Gastrocnemius medialis (tissue), 4 donors: ENCODE results near the gene C4BPB. TPM values are rescaled to one million over a fixed set of nuclear protein-coding genes. Genes with fewer than 3 reads are reported as not detected.
A peak's percentile ranks its signal among the peaks of the same experiment; 100 is the strongest.
"Not testable (repeated sequence)": the region's sequence is repeated elsewhere in the genome, so short reads cannot be mapped to it uniquely, and the experiment has no call there.

Experiments used
- ATAC-seq, 2 donors: fragments of 150-250 bp; one replicate each; pipeline ENCODE4 v1.9.1; 2016
- DNase-seq, 2 donors: peaks; one replicate each; pipeline ENCODE4 v3.0.0-alpha.2; 2019
- H3K27ac ChIP-seq, 4 donors: fragments of 200-600 bp; sonication (generic); 1 replicate in 1 of 4; 2 replicates in 3 of 4; pipeline ENCODE4 v1.5.1; 2016 to 2018; ENCODE audit warnings: mild to moderate bottlenecking in 2 of 4, moderate library complexity in 1 of 4
- H3K27me3 ChIP-seq, 3 donors: fragments of 200-600 bp; sonication (generic) in 2 of 3; 1 replicate in 1 of 3; 2 replicates in 2 of 3; pipeline versions ENCODE4 v1.5.1 to v1.6.0; 2016 to 2019; ENCODE audit warnings: mild to moderate bottlenecking in 1 of 3, moderate library complexity in 1 of 3
- H3K36me3 ChIP-seq, 2 donors: fragments of 200-600 bp; sonication (generic) in 1 of 2; one replicate each; pipeline ENCODE4 v1.5.1; 2017 to 2018
- H3K4me1 ChIP-seq, 2 donors: fragments of 200-600 bp; sonication (generic) in 1 of 2; one replicate each; pipeline ENCODE4 v1.5.1; 2016 to 2017; ENCODE audit warnings: mild to moderate bottlenecking in 2 of 2
- H3K4me3 ChIP-seq, 4 donors: fragments of 200-600 bp; sonication (generic) in 3 of 4; 1 replicate in 1 of 4; 2 replicates in 3 of 4; pipeline ENCODE4 v1.5.1; 2016 to 2019; ENCODE audit warnings: mild to moderate bottlenecking in 2 of 4
- H3K9me3 ChIP-seq, 3 donors: fragments of 200-600 bp; sonication (generic) in 2 of 3; 1 replicate in 1 of 3; 2 replicates in 2 of 3; pipeline ENCODE4 v1.5.1; 2016 to 2019
- CTCF ChIP-seq, 5 experiments: fragments of 450-650 bp in 3 of 5; fragments of 200-600 bp in 2 of 5; sonication (generic) in 2 of 5; IDR thresholded peaks in 4 of 5; conservative IDR thresholded peaks in 1 of 5; 1 replicate in 4 of 5; 2 replicates in 1 of 5; pipeline ENCODE4 v1.5.1; 2016 to 2019; ENCODE audit warnings: antibody characterized with exemption in 5 of 5, mild to moderate bottlenecking in 3 of 5, moderate library complexity in 3 of 5
- POLR2A ChIP-seq, 2 donors: fragments of 450-650 bp; IDR thresholded peaks; one replicate each; pipeline ENCODE4 v1.6.1; 2017; ENCODE audit warnings: antibody characterized with exemption in 2 of 2, mild to moderate bottlenecking in 2 of 2, moderate library complexity in 2 of 2
- in situ Hi-C, 4 donors: fragments of 200-750 bp; cut with MboI; loops; one replicate each; pipeline versions ENCODE4 v1.15.0 to v1.8.0; 2017; ENCODE audit warnings: low sequenced_read_pairs in 4 of 4
- intact Hi-C: fragments of 100-400 bp; cut with DNase I; formaldehyde crosslinking; loops from one replicate; pipeline ENCODE4 v1.15.1; 2023; ENCODE audit warnings: low total_unique reads
- total RNA-seq, 4 donors: library from RNA; depleted of rRNA; stranded (reverse); fragments of >200 nt; gene quantifications; one replicate each; pipeline versions ENCODE4 v1.1.0 to v1.2.3, GENCODE V29; 2016

C4BPB gene
- under 1 TPM in 2 of 4 donors, not detected in 2; 0.46 to 0.62 TPM for total RNA-seq

DNA sequence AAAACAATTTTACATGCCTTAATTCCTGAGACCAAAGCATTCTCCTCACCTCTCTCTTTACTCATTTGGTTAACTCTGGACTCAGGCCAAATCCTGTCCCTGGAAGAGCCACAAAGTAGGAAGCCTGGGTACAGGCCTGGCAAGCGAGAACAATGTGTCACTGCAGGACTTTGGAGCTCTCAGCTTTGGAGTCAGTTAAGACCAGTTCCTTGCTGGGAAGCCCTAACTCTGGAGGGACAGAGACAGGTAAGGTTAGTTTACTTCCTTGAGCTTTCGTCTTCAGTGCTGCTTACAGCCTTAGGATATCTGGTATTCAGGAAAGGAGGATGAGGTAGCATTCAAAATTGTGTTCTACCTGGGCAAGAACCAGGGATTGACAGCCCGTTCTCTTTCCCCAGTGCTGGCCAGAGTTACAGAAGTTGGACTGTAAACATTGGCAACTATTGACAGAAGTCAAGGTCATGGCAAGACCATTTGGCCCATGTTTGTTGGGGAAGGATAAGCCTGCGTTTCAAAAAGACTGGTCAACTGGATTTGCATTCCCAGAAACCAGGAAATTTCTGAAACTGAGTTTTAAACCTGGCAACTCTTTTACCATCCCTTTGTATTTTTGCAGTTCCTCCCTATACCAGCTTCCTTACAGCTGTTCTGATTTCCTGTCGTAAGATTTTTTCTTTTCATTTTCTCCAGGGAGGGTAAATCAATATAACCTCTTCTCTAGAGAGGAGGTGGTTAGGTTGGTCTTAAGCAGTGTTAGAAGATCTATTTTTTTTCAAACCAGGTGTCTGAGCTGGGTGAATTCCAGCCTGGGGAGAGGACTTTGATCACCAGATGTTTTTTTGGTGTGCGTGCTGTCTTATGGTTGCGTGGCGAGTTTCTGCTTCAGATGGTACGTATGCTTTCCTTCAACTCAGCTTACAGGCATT lies at the start of gene C4BPB:
TSS of gene C4BPB (plus strand) at position 160 of the 926 bp plus-strand sequence. CDS start at position 832, 672 bp downstream.
- ATAC-seq (peak in 1 of 2 donors; percentile 39), DNase-seq (no peak)
- in situ Hi-C loops, result loop anchor here in 3 of 4 donors (5.0 to 10.0 kb wide), 3 partner anchors 313 to 318 kb away; no protein-coding TSS in a partner anchor
- peaks cover 2 to 4% of the 10 kb centered on the region in 2 donors for H3K4me1 ChIP-seq
- intact Hi-C loops, result loop anchor here (10.0 kb wide), 1 partner anchor 54 kb away; the partner anchor contains the start of gene C1orf116
- H3K36me3 ChIP-seq, result no peaks in the 10 kb centered on the region
- no peak within 1 kb of the TSS for H3K27ac ChIP-seq
- TF ChIP-seq POLR2A (IDR thresholded peaks at IDR 0.05) (no peak), CTCF (IDR thresholded peaks at IDR 0.05 in 4 of 5, conservative IDR thresholded peaks at IDR 0.05 in 1 of 5) (no peak)
- no peaks in the 10 kb centered on the region for H3K27me3 ChIP-seq
- no peaks in the 10 kb centered on the region for H3K9me3 ChIP-seq
- no peak within 1 kb of the TSS for H3K4me3 ChIP-seq

DNA sequence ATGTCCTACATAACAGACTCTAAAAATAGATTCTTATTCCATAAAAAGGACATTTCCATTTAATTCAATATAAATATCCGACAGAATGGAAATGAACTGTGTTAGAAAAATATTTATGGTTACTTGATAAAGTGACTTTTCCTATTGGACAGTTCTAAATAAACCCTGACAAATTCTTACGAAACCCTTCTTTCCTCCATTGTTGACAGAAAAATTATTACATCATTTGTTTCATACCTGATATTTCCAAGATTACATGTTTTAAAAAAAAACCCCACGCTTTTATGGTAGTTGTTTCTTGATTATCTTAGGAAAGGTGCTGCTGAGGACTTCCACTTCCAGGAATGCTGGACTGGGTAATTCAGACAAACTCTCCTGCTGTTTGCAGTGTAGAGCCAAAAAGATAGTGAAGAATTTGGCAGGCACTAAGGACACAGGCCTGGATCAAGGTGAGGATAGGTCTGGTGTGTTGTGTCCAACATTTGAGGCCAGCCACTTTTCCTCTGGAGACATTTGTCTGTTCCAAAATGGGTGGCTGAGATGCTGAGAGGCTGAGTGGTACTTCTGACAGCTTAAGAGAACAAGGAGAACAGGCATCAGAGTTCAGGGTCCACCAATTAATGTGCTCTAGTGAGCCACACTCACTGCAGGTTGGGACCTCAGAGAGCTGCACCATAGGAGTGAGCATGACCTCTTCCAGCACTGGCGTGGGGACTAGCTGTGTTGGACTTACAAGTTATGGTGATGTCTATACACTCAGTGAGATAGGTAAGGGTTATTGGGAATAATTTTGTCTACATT lies 49.1 kb upstream of the C4BPB start:
- H3K36me3 ChIP-seq, result no peaks in the 10 kb centered on the region
- no peaks in the 10 kb centered on the region for H3K27me3 ChIP-seq
- H3K4me3 ChIP-seq, result no peak overlapping the region
- peaks cover 0 to 9% of the 10 kb centered on the region in 2 donors for H3K4me1 ChIP-seq
- in situ Hi-C loops, result loop anchor here in 2 of 4 donors (5.0 kb wide), 1 partner anchor 38 kb away; no protein-coding TSS in a partner anchor
- no peak for ATAC-seq
- no peak for DNase-seq
- H3K9me3 ChIP-seq, result no peaks in the 10 kb centered on the region
- intact Hi-C loops, result loop anchor here (10.0 kb wide), 1 partner anchor 45 kb away; the partner anchor contains the start of gene C4BPB
- no peak overlapping the region for H3K27ac ChIP-seq
- no peak for TF ChIP-seq POLR2A (IDR thresholded peaks at IDR 0.05)
- TF ChIP-seq CTCF (IDR thresholded peaks at IDR 0.05 in 4 of 5, conservative IDR thresholded peaks at IDR 0.05 in 1 of 5), result no peak

DNA sequence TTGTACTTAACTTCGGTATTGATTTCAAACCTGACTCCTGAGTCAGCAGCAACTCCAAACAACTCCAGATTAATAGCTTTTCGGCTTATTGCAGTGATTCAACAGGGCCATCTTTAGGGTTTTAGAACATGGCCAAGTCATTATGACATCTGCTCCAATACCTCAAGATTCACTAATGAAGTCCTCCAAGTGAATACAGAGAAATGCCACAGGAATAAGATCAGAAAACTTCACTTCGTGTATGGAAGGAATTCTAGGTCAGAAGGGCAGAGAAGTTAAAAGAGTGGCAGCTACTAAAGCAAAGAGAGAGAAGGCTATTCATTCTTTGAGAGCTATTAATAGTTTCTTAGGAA lies 48.5 kb upstream of the C4BPB start:
- ATAC-seq, result no peak
- DNase-seq, result no peak
- Histone ChIP-seq H3K27me3 (no peaks in the 10 kb centered on the region), H3K36me3 (no peaks in the 10 kb centered on the region), H3K4me1 (peaks cover 2 to 9% of the 10 kb centered on the region in 2 donors), H3K4me3 (no peak overlapping the region), H3K9me3 (no peaks in the 10 kb centered on the region), H3K27ac (no peak overlapping the region)
- in situ Hi-C loops, result loop anchor here in 2 of 4 donors (5.0 kb wide), 1 partner anchor 37 kb away; no protein-coding TSS in a partner anchor
- intact Hi-C loops, result no loop called here
- TF ChIP-seq POLR2A (IDR thresholded peaks at IDR 0.05) (no peak), CTCF (IDR thresholded peaks at IDR 0.05 in 4 of 5, conservative IDR thresholded peaks at IDR 0.05 in 1 of 5) (no peak)

DNA sequence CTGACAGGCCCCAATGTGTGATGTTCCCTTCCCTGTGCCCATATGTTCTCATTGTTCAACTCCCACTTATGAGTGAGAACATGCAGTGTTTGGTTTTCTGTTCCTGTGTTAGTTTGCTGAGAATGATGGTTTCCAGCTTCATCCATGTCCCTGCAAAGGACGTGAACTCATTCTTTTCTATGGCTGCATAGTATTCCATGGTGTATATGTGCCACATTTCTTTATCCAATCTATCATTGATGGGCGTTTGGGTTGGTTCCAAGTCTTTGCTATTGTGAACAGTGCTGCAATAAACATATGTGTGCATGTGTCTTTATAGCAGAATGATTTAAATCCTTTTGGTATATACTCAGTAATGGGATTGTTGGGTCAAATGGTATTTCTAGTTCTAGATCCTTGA lies 47.3 kb upstream of the C4BPB start:
- ATAC-seq, DNase-seq, H3K36me3 ChIP-seq, H3K9me3 ChIP-seq, H3K27me3 ChIP-seq, H3K4me3 ChIP-seq, intact Hi-C loops, H3K27ac ChIP-seq: not testable (repeated sequence)
- in situ Hi-C loops, result loop anchor here in 2 of 4 donors (5.0 kb wide), 1 partner anchor 36 kb away; no protein-coding TSS in a partner anchor
- H3K4me1 ChIP-seq, result peaks cover 14 to 18% of the 10 kb centered on the region in 2 donors
